GM21737 (cell line): ENCODE results near the gene URGCP.

ENCODE experiments used
- ATAC-seq: cut with Tn5 transposase; IDR thresholded peaks from one replicate; pipeline ENCODE4 v1.9.1; 2021; ENCODE audit warnings: mild to moderate bottlenecking, moderate library complexity; ENCODE audit not compliant: unreplicated experiment

Gene URGCP

GRCh38 chr7:43906331-43907010 lies at the start of gene URGCP:
URGCP (minus strand) TSS chr7:43906596; CDS start chr7:43906575, 21 bp downstream.
- peak; percentile 76 for ATAC-seq

- ATAC-seq, result no peak
Observed at GRCh38 chr7:43956027-43956426, 49.6 kb upstream of the URGCP start.

GRCh38 chr7:43954524-43955228 lies 48.3 kb upstream of the URGCP start:
- no peak for ATAC-seq

- ATAC-seq, result no peak
Observed at GRCh38 chr7:43953071-43953470, 46.7 kb upstream of the URGCP start.

GRCh38 chr7:43952028-43952427 lies 45.6 kb upstream of the URGCP start:
- no peak for ATAC-seq

- no peak for ATAC-seq
Observed at GRCh38 chr7:43944286-43944685, 37.9 kb upstream of the URGCP start.

- ATAC-seq, result no peak
Observed at GRCh38 chr7:43943417-43944187, 37.2 kb upstream of the URGCP start.

GRCh38 chr7:43942997-43943396 lies 36.6 kb upstream of the URGCP start:
- no peak for ATAC-seq

- ATAC-seq, result no peak
Observed at GRCh38 chr7:43942250-43942649, 35.9 kb upstream of the URGCP start.

- ATAC-seq, result no peak
Observed at GRCh38 chr7:43938892-43939482, 32.6 kb upstream of the URGCP start.

- ATAC-seq, result no peak
Observed at GRCh38 chr7:43937444-43937843, 31.0 kb upstream of the URGCP start.

- ATAC-seq, result no peak
Observed at GRCh38 chr7:43933902-43934560, 27.6 kb upstream of the URGCP start.

- no peak for ATAC-seq
Observed at GRCh38 chr7:43931346-43931745, 24.9 kb upstream of the URGCP start.

GRCh38 chr7:43929529-43930457 lies 23.4 kb upstream of the URGCP start:
- no peak for ATAC-seq

GRCh38 chr7:43927810-43928209 lies 21.4 kb upstream of the URGCP start:
- no peak for ATAC-seq

- ATAC-seq, result peak; percentile 9
Observed at GRCh38 chr7:43926798-43927123, 20.4 kb upstream of the URGCP start.

- peak; percentile 90 for ATAC-seq
Observed at GRCh38 chr7:43925984-43926797, 19.8 kb upstream of the URGCP start, which contains the start of gene UBE2D4. UBE2D4 (plus strand) TSS chr7:43926436; CDS start chr7:43926533, 97 bp downstream.

GRCh38 chr7:43922726-43923125 lies 16.3 kb upstream of the URGCP start:
- ATAC-seq, result no peak

- no peak for ATAC-seq
Observed at GRCh38 chr7:43921423-43921822, 15.0 kb upstream of the URGCP start.
